K562 (cell line): ENCODE data around the gene PHKG2.

ENCODE experiments used
- BRF1 ChIP-seq: IDR thresholded peaks from 3 replicates; pipeline ENCODE4 v1.6.1; 2011; ENCODE audit warnings: borderline replicate concordance, mild to moderate bottlenecking; ENCODE audit not compliant: insufficient read length; ENCODE audit errors: extremely low read depth
- CTCF ChIP-seq, 3 experiments: IDR thresholded peaks in 2 of 3; conservative IDR thresholded peaks in 1 of 3; 2 replicates each; pipeline ENCODE4 v1.5.1; 2011 to 2012; ENCODE audit warnings: low read length in 3 of 3, mild to moderate bottlenecking in 3 of 3, control low read depth in 2 of 3, improper control_type of control experiment in 1 of 3, inconsistent platforms in 1 of 3, low read depth in 1 of 3, mixed read lengths in 1 of 3, moderate library complexity in 1 of 3; ENCODE audit not compliant: insufficient read depth in 2 of 3
- EZH2 ChIP-seq: IDR thresholded peaks from 2 replicates; pipeline ENCODE4 v1.6.1; 2012; ENCODE audit warnings: low read depth, mild to moderate bottlenecking, inconsistent platforms, low read length, borderline replicate concordance
- KAT8 ChIP-seq: fragments of 450-650 bp; IDR thresholded peaks from 2 replicates; pipeline ENCODE4 v1.6.1; 2016; ENCODE audit warnings: low read depth, mild to moderate bottlenecking
- KLF10 ChIP-seq: fragments of 250-450 bp; sonication (Bioruptor Pico); IDR thresholded peaks from 2 replicates; pipeline ENCODE4 v1.6.1; 2021; ENCODE audit warnings: matching md5 sums
- MTA3 ChIP-seq: fragments of 450-650 bp; formaldehyde crosslinking; IDR thresholded peaks from 2 replicates; pipeline ENCODE4 v1.6.1; 2017; ENCODE audit warnings: mild to moderate bottlenecking, borderline replicate concordance
- NR3C1 ChIP-seq: sonication (generic); formaldehyde crosslinking; IDR thresholded peaks from 2 replicates; pipeline ENCODE4 v1.8.1; 2022; ENCODE audit warnings: missing genetic modification reagents
- POLR2A ChIP-seq: fragments of 450-650 bp; conservative IDR thresholded peaks from 2 replicates; pipeline ENCODE4 v1.6.1; 2016
- SP2 ChIP-seq: IDR thresholded peaks from 2 replicates; pipeline ENCODE4 v1.6.1; 2011; ENCODE audit warnings: mild to moderate bottlenecking, low read depth, low read length, moderate library complexity; ENCODE audit not compliant: poor library complexity, severe bottlenecking; ENCODE audit errors: extremely low read depth
- TRIM24 ChIP-seq, 2 experiments: fragments of 450-650 bp; IDR thresholded peaks; 2 replicates each; pipeline ENCODE4 v1.6.1; 2016
- USF1 ChIP-seq: sonication (generic); formaldehyde crosslinking; IDR thresholded peaks from 2 replicates; pipeline ENCODE4 v1.9.0; 2022; ENCODE audit warnings: mild to moderate bottlenecking, missing genetic modification reagents
- ZFX ChIP-seq: sonication (generic); formaldehyde crosslinking; IDR thresholded peaks from 2 replicates; pipeline ENCODE4 v1.8.0; 2022; ENCODE audit warnings: mild to moderate bottlenecking, missing genetic modification reagents, moderate library complexity
- ZNF184 ChIP-seq: sonication (generic); formaldehyde crosslinking; IDR thresholded peaks from 2 replicates; pipeline ENCODE4 v1.5.0; 2020; ENCODE audit warnings: missing genetic modification reagents

- TF ChIP-seq EZH2 (no peak), TRIM24 (IDR thresholded peaks at IDR 0.05) (no peak), CTCF (IDR thresholded peaks at IDR 0.05 in 2 of 3, conservative IDR thresholded peaks at IDR 0.05 in 1 of 3; ENCODE audit: insufficient read depth in 2 of 3, low read depth in 1 of 3, low read length in 3 of 3) (no peak), NR3C1 (CRISPR knock-in tag) (no peak), ZFX (CRISPR knock-in tag) (0 out of 2 replicates have a peak, but pooled peaks have one; percentile 3), KAT8 (no peak), SP2 (no peak), POLR2A (no peak), MTA3 (no peak), BRF1 (no peak), KLF10 (CRISPR knock-in tag) (no peak), ZNF184 (CRISPR knock-in tag) (no peak), USF1 (CRISPR knock-in tag) (no peak)
Observed at GRCh38 chr16:30699615-30700099, 48.6 kb upstream of the PHKG2 start.
